OCI-LY7 (cell line): ENCODE results near the gene AKT2. TPM values are rescaled to one million over a fixed set of nuclear protein-coding genes. Genes with fewer than 3 reads are reported as not detected.

ENCODE experiments used
- BruUV-seq: library from RNA; stranded (reverse); fragments of 400-500 nt; replicated peaks from 2 replicates; lab custom pipeline; 2021; lab: Mats Ljungman, UMichigan
- CTCF ChIA-PET: fragments of 300-600 bp; sonication (Branson Sonifier 250); formaldehyde crosslinking; loops from one replicate; lab custom pipeline; 2022; ENCODE audit warnings: antibody characterized with exemption; ENCODE audit not compliant: unreplicated experiment; lab: Charles Lee
- POLR2A ChIA-PET: fragments of 300-600 bp; sonication (Branson Sonifier 250); formaldehyde crosslinking; loops from one replicate; lab custom pipeline; 2022; ENCODE audit warnings: antibody characterized with exemption; lab: Charles Lee
- DNase-seq: peaks from one replicate; pipeline ENCODE4 v3.0.0-alpha.2; 2015; ENCODE audit warnings: low spot score
- H2AFZ ChIP-seq: fragments of 200-600 bp; sonication (generic), shearing (Covaris generic); 2 replicates; pipeline ENCODE4 v1.6.1; 2014; ENCODE audit warnings: mild to moderate bottlenecking, antibody characterized with exemption, low read length, moderate library complexity
- H3K27ac ChIP-seq: fragments of 200-600 bp; sonication (generic); 2 replicates; pipeline ENCODE4 v1.5.1; 2014; ENCODE audit warnings: mixed run types, low read depth, mild to moderate bottlenecking, moderate library complexity, low read length, inconsistent platforms; ENCODE audit not compliant: poor library complexity, severe bottlenecking
- H3K36me3 ChIP-seq: fragments of 200-600 bp; sonication (generic); 2 replicates; pipeline ENCODE4 v1.6.1; 2014; ENCODE audit warnings: mild to moderate bottlenecking, antibody characterized with exemption, low read length, moderate library complexity, mixed read lengths; ENCODE audit not compliant: insufficient read depth
- H3K4me1 ChIP-seq: fragments of 200-600 bp; sonication (generic); 2 replicates; pipeline ENCODE4 v1.5.1; 2014; ENCODE audit warnings: mild to moderate bottlenecking, low read length; ENCODE audit not compliant: insufficient read depth, poor library complexity, severe bottlenecking
- H3K4me2 ChIP-seq: fragments of 200-600 bp; sonication (generic); 2 replicates; pipeline ENCODE4 v1.6.1; 2014; ENCODE audit warnings: mild to moderate bottlenecking, low read length
- H3K4me3 ChIP-seq: fragments of 200-600 bp; sonication (generic); 2 replicates; pipeline ENCODE4 v1.5.1; 2014; ENCODE audit warnings: mild to moderate bottlenecking, low read depth, low read length; ENCODE audit not compliant: poor library complexity, severe bottlenecking
- H3K79me2 ChIP-seq: fragments of 200-600 bp; sonication (generic); 2 replicates; pipeline ENCODE4 v1.6.1; 2016; ENCODE audit warnings: low read depth, mild to moderate bottlenecking, low read length, moderate library complexity, mixed read lengths; ENCODE audit not compliant: insufficient read depth
- H3K9me2 ChIP-seq: fragments of 200-600 bp; sonication (generic); 2 replicates; pipeline ENCODE4 v1.6.1; 2016; ENCODE audit warnings: mild to moderate bottlenecking, low read length, mixed read lengths; ENCODE audit not compliant: insufficient read depth
- H3K9me3 ChIP-seq: fragments of 200-600 bp; sonication (generic); 2 replicates; pipeline ENCODE4 v1.6.1; 2014; ENCODE audit warnings: mild to moderate bottlenecking, mixed run types, low read length, mixed read lengths
- H4K20me1 ChIP-seq: fragments of 200-600 bp; sonication (generic); 2 replicates; pipeline ENCODE4 v1.6.1; 2014; ENCODE audit warnings: mild to moderate bottlenecking, antibody characterized with exemption, low read length, moderate library complexity, mixed read lengths; ENCODE audit not compliant: insufficient read depth
- CTCF ChIP-seq: fragments of 200-600 bp; sonication (generic); conservative IDR thresholded peaks from 2 replicates; pipeline ENCODE4 v1.5.1; 2014; ENCODE audit warnings: mild to moderate bottlenecking, antibody characterized with exemption, low read length, moderate library complexity, mixed read lengths
- EZH2phosphoT487 ChIP-seq: fragments of 200-600 bp; sonication (generic); IDR thresholded peaks from 2 replicates; pipeline ENCODE4 v1.6.1; 2018; ENCODE audit warnings: low read depth, borderline replicate concordance, mild to moderate bottlenecking, mixed run types, antibody characterized with exemption, low read length, moderate library complexity, mixed read lengths
- intact Hi-C: fragments of 100-400 bp; cut with micrococcal nuclease; formaldehyde crosslinking; loops from one replicate; pipeline ENCODE4 v1.10.0; 2022; ENCODE audit not compliant: unreplicated experiment
- total RNA-seq, 2 experiments: library from RNA; depleted of rRNA in 1 of 2; stranded (reverse); fragments of >200 nt in 1 of 2; shearing (Covaris generic) in 1 of 2; gene quantifications; 2 replicates each; pipeline ENCODE4 v1.2.3, GENCODE V29; 2014 to 2022

The AKT2 gene
- total RNA-seq, 2 experiments from 2014 or later, result 116 to 197 TPM

GRCh38 chr19:40256512-40256911 lies 28.6 kb downstream of the AKT2 start:
- Histone ChIP-seq H3K4me3 (no peak overlapping the region), H2AFZ (no peak overlapping the region), H4K20me1 (no peaks in the 10 kb centered on the region), H3K9me2 (no peaks in the 10 kb centered on the region), H3K36me3 (peaks cover 68% of the 10 kb centered on the region), H3K4me2 (no peak overlapping the region), H3K9me3 (no peaks in the 10 kb centered on the region), H3K4me1 (no peaks in the 10 kb centered on the region), H3K27ac (no peak overlapping the region), H3K79me2 (peaks cover 13% of the 10 kb centered on the region; the same call in 1 of the 2 replicates)
- no peak for TF ChIP-seq EZH2phosphoT487
- TF ChIP-seq CTCF, result no peak
- BruUV-seq, result no TSS peak
- ChIA-PET POLR2A (no interaction called here), CTCF (no interaction called here)
- intact Hi-C loops, result no loop called here
- DNase-seq, result no peak

GRCh38 chr19:40255619-40256166 lies 29.5 kb downstream of the AKT2 start:
- no peaks in the 10 kb centered on the region for H3K4me1 ChIP-seq
- intact Hi-C loops, result no loop called here
- H4K20me1 ChIP-seq, result no peaks in the 10 kb centered on the region
- POLR2A ChIA-PET, result no interaction called here
- no peak for TF ChIP-seq CTCF
- TF ChIP-seq EZH2phosphoT487, result no peak
- H3K4me2 ChIP-seq, result no peak overlapping the region
- no peak overlapping the region for H2AFZ ChIP-seq
- peaks cover 70% of the 10 kb centered on the region for H3K36me3 ChIP-seq
- CTCF ChIA-PET, result no interaction called here
- BruUV-seq, result no TSS peak
- no peak overlapping the region for H3K4me3 ChIP-seq
- H3K9me3 ChIP-seq, result no peaks in the 10 kb centered on the region
- H3K9me2 ChIP-seq, result no peaks in the 10 kb centered on the region
- peaks cover 13% of the 10 kb centered on the region; the same call in 1 of the 2 replicates for H3K79me2 ChIP-seq
- no peak for DNase-seq
- H3K27ac ChIP-seq, result no peak overlapping the region

GRCh38 chr19:40254714-40255418 lies 30.3 kb downstream of the AKT2 start:
- POLR2A ChIA-PET, result no interaction called here
- Histone ChIP-seq H3K27ac (no peak overlapping the region), H3K4me1 (no peaks in the 10 kb centered on the region), H3K79me2 (peaks cover 13% of the 10 kb centered on the region; the same call in 1 of the 2 replicates), H2AFZ (no peak overlapping the region), H3K9me2 (no peaks in the 10 kb centered on the region), H3K4me3 (no peak overlapping the region), H4K20me1 (no peaks in the 10 kb centered on the region), H3K9me3 (no peaks in the 10 kb centered on the region), H3K4me2 (no peak overlapping the region), H3K36me3 (peaks cover 77% of the 10 kb centered on the region)
- no peak for DNase-seq
- intact Hi-C loops, result no loop called here
- BruUV-seq, result no TSS peak
- CTCF ChIA-PET, result no interaction called here
- no peak for TF ChIP-seq EZH2phosphoT487
- no peak for TF ChIP-seq CTCF
